Chondrocyte (in vitro differentiated cells): ENCODE measurements around the gene KIF22. TPM values are rescaled to one million over a fixed set of nuclear protein-coding genes. Genes with fewer than 3 reads are reported as not detected.
"Not testable (repeated sequence)": the region's sequence is repeated elsewhere in the genome, so short reads cannot be mapped to it uniquely, and the experiment has no call there.

Source experiments
- DNase-seq: peaks from one replicate; pipeline ENCODE4 v3.0.0; 2021; ENCODE audit warnings: mixed read lengths, low spot score
- H3K27ac Mint-ChIP-seq: one replicate; pipeline ENCODE4 v1.8.0; 2021; ENCODE audit warnings: mild to moderate bottlenecking, moderate library complexity, mixed read lengths; ENCODE audit not compliant: unreplicated experiment
- H3K27me3 Mint-ChIP-seq: 2 replicates; pipeline ENCODE4 v1.8.0; 2021; ENCODE audit warnings: low read depth, mixed read lengths
- H3K36me3 Mint-ChIP-seq: 2 replicates; pipeline ENCODE4 v1.8.0; 2021; ENCODE audit warnings: low read depth, mixed read lengths
- H3K4me1 Mint-ChIP-seq: 2 replicates; pipeline ENCODE4 v1.8.0; 2021; ENCODE audit warnings: low read depth, mild to moderate bottlenecking, mixed read lengths
- H3K4me3 Mint-ChIP-seq: one replicate; pipeline ENCODE4 v1.8.0; 2021; ENCODE audit warnings: mild to moderate bottlenecking, moderate library complexity, mixed read lengths; ENCODE audit not compliant: unreplicated experiment
- H3K9me3 Mint-ChIP-seq: 2 replicates; pipeline ENCODE4 v1.8.0; 2021; ENCODE audit warnings: low read depth, mixed read lengths
- total RNA-seq: library from RNA; stranded (reverse); gene quantifications from 3 replicates; pipeline ENCODE4 v1.2.1, GENCODE V29; 2021
- TF ChIP-seq, protein P1 (sequence below): fragments of 200-600 bp; sonication (generic); IDR thresholded peaks from 2 replicates; pipeline ENCODE4 v1.5.0; 2021; ENCODE audit warnings: antibody characterized with exemption, mild to moderate bottlenecking, moderate library complexity

The KIF22 gene
- total RNA-seq, 1 donor from 2014 or later, result 14.1 TPM

DNA sequence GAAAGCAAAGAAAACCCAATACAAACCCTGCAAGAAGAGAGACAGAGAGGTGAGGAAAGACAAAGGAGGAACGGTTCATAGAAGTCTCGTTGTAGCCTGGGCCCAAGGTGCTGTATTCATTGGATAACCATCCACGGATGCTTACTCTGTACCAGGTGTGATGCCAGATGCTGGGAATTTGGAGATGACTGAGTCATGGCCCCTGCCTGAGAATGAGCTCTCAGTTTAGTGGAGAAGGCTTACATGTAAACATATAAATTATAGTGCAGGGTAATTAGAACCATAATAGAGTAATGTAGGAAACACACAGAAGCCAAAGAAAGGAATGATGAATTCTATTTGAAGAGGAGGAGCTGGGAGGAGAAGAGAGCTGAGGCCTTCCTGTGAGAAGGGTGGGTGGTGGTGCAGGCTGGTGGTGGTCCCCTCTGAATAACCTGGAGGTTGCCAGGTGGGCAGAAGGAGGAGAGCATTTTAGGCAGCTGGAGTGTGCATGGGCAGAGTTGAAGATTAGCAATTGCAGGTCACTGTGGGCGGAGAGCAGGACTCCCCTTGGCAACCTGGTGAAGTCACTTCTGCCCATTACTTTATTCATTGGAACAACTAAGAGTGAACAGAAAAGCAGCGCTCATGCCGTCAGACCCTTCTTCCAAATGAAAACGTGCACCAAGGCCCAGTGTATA, 20.2 kb upstream of the KIF22 start:
- TF ChIP-seq, protein P1, sequence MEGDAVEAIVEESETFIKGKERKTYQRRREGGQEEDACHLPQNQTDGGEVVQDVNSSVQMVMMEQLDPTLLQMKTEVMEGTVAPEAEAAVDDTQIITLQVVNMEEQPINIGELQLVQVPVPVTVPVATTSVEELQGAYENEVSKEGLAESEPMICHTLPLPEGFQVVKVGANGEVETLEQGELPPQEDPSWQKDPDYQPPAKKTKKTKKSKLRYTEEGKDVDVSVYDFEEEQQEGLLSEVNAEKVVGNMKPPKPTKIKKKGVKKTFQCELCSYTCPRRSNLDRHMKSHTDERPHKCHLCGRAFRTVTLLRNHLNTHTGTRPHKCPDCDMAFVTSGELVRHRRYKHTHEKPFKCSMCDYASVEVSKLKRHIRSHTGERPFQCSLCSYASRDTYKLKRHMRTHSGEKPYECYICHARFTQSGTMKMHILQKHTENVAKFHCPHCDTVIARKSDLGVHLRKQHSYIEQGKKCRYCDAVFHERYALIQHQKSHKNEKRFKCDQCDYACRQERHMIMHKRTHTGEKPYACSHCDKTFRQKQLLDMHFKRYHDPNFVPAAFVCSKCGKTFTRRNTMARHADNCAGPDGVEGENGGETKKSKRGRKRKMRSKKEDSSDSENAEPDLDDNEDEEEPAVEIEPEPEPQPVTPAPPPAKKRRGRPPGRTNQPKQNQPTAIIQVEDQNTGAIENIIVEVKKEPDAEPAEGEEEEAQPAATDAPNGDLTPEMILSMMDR, result no peak
- no peak overlapping the region for H3K27ac Mint-ChIP-seq
- no peaks in the 10 kb centered on the region for H3K36me3 Mint-ChIP-seq
- no peaks in the 10 kb centered on the region for H3K9me3 Mint-ChIP-seq
- no peak overlapping the region for H3K4me3 Mint-ChIP-seq
- DNase-seq, result no peak
- peaks cover 4% of the 10 kb centered on the region for H3K27me3 Mint-ChIP-seq
- no peaks in the 10 kb centered on the region for H3K4me1 Mint-ChIP-seq

DNA sequence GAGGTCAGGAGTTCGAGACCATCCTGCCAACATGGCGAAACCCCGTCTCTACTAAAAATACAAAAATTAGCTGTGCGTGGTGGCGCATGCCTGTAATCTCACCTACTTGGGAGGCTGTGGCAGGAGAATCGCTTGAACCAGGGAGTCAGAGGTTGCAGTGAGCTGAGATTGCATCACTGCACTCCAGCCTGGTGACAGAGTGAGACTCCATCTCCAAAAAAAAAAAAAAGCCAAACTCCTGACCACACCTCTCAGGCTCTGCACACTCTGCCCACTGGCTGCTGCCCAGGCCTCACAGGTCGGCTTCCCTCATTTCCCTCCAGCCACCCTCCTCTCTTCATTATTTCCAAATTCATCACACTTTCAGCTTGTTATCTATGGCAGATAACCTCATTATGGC, 18.2 kb upstream of the KIF22 start:
- not testable (repeated sequence) for H3K4me1 Mint-ChIP-seq, H3K36me3 Mint-ChIP-seq, H3K27me3 Mint-ChIP-seq, H3K27ac Mint-ChIP-seq, H3K4me3 Mint-ChIP-seq, H3K9me3 Mint-ChIP-seq, DNase-seq

DNA sequence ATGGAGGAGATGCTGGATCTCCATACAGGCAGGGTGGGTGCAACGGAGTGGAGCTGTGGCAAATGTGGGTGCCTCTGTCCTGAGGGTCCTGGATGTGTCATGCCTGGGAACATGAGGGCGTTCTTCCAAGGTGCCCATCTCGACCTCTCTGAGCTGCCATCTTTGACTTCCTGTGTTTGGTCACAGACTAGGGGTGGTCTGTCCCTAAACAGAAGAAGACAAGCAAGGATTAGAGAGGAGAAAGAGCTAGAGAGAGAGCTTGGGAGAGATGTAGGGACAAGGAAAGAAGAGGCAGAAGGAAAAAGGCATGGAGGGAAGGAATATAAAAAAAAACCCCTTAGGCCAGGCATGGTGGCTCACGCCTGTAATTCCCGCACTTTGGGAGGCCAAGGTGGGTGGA, 15.8 kb upstream of the KIF22 start:
- TF ChIP-seq, protein P1, result no peak
- Mint-ChIP-seq H3K27ac (no peak overlapping the region), H3K36me3 (no peaks in the 10 kb centered on the region), H3K4me1 (no peaks in the 10 kb centered on the region), H3K9me3 (no peaks in the 10 kb centered on the region), H3K4me3 (no peak overlapping the region), H3K27me3 (peaks cover 4% of the 10 kb centered on the region)
- DNase-seq, result no peak

DNA sequence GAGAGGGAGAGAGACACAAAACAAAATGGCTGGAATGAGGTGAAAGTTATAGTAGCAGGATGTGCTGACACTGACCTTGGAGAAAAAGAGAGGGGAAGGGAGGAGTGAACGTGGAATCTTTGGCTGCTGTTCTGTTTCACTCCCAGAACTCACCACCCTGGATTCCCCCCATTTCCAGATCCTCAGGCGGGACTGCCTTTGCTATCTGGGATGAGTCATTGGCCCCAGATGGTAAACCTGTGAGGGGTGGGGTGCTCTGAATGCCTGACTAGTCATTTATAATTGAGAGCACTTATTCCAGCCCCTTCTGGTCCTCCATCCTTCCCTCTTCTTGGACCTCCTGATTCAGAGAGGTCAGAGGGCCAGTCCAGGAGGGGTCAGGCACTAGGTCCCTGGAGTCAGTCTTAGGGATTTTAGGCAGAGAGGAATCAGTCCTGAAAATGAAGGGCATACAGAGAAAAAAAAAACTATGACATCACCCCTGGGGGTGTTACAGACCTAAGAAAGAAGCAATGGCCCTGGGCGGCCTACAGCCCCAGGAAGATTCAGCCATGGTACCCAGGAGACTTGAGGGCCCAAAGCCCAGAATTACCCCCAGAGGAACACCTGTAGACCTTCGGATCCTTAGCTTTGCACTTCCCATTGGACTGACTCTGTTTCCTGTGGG, 14.7 kb upstream of the KIF22 start:
- no peaks in the 10 kb centered on the region for H3K36me3 Mint-ChIP-seq
- DNase-seq, result no peak
- H3K27ac Mint-ChIP-seq, result no peak overlapping the region
- TF ChIP-seq, protein P1, result no peak
- H3K27me3 Mint-ChIP-seq, result peaks cover 5% of the 10 kb centered on the region
- H3K9me3 Mint-ChIP-seq, result no peaks in the 10 kb centered on the region
- H3K4me1 Mint-ChIP-seq, result no peaks in the 10 kb centered on the region
- H3K4me3 Mint-ChIP-seq, result no peak overlapping the region

DNA sequence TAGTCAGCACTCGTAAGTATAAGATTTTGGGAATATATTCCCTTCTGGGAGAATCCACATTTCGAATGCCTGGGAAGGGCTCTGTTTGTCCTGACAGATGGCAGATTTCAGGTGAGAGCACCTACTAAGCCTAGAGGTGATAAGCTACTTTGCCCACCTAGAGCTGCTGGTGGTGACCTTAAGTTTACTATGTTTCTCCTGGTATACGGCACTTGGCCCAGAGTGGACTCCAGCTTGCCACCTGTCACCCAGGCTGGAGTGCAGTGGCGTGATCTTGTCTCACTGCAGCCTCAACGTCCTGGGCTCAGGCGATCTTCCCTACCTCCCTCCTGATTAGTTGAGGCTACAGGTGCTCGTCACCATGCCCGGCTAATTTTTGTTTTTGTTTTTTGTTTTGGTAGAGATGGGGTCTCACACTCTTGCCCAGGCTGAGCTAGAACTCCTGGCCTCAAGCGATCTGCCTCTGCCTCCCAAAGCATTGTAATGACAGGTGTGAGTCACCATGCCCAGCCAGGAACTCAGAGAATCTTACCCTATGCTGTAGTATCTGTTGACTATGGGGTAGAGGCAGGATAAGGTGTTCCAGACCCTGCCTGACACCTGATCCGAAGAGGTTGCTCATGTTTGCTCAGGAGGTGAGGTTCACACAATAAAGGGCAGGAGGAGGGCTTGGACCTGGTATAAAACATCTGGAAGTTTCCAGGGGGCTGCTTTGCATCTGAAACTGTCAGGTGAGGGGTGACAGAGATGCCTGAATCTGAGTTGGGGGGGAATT, 12.8 kb upstream of the KIF22 start, which contains the start of gene ZG16:
Gene ZG16 (plus strand): TSS at position 681 of the 775 bp plus-strand sequence. CDS start 1,011 bp downstream, outside the sequence.
- no peaks in the 10 kb centered on the region for H3K9me3 Mint-ChIP-seq
- H3K27ac Mint-ChIP-seq, result no peak within 1 kb of the TSS
- peaks cover 10% of the 10 kb centered on the region for H3K27me3 Mint-ChIP-seq
- H3K4me1 Mint-ChIP-seq, result no peaks in the 10 kb centered on the region
- no peaks in the 10 kb centered on the region for H3K36me3 Mint-ChIP-seq
- H3K4me3 Mint-ChIP-seq, result no peak within 1 kb of the TSS
- no peak for DNase-seq
- TF ChIP-seq, protein P1, result no peak
